Small intestine (tissue), 7 donors: ENCODE data around the gene FAM161A. TPM values are rescaled to one million over a fixed set of nuclear protein-coding genes. Genes with fewer than 3 reads are reported as not detected.
"Not testable (repeated sequence)": the region's sequence is repeated elsewhere in the genome, so short reads cannot be mapped to it uniquely, and the experiment has no call there.

Experiments
- DNase-seq, 2 donors: peaks; one replicate each; pipeline versions ENCODE4 v3.0.0 to v3.0.0-alpha.2; 2013
- FAIRE-seq: peaks from 2 replicates; lab custom pipeline; 2012; peaks lifted over from hg19 to GRCh38; lab: Jason Lieb, UNC
- H3K27ac ChIP-seq, 3 donors: one replicate each; pipeline ENCODE4 v1.5.1; 2013; ENCODE audit warnings: low read length in 2 of 3, mild to moderate bottlenecking in 2 of 3, control low read depth in 1 of 3, inconsistent platforms in 1 of 3, low read depth in 1 of 3, moderate library complexity in 1 of 3
- H3K27me3 ChIP-seq, 3 donors: one replicate each; pipeline ENCODE4 v1.6.1; 2013; ENCODE audit warnings: low read length in 3 of 3, inconsistent platforms in 1 of 3; ENCODE audit not compliant: control insufficient read depth in 3 of 3, insufficient read depth in 3 of 3
- H3K36me3 ChIP-seq, 3 donors: one replicate each; pipeline ENCODE4 v1.6.1; 2013; ENCODE audit warnings: low read length in 3 of 3, inconsistent platforms in 1 of 3, low read depth in 1 of 3, mild to moderate bottlenecking in 1 of 3, moderate library complexity in 1 of 3; ENCODE audit not compliant: control insufficient read depth in 3 of 3, insufficient read depth in 2 of 3
- H3K4me1 ChIP-seq, 3 donors: one replicate each; pipeline ENCODE4 v1.6.1; 2013; ENCODE audit warnings: low read length in 2 of 3, inconsistent platforms in 1 of 3, low read depth in 1 of 3, mild to moderate bottlenecking in 1 of 3, moderate library complexity in 1 of 3; ENCODE audit not compliant: control insufficient read depth in 3 of 3, insufficient read depth in 2 of 3
- H3K4me3 ChIP-seq, 3 donors: one replicate each; pipeline ENCODE4 v1.5.1; 2013; ENCODE audit warnings: low read length in 3 of 3, control low read depth in 1 of 3, inconsistent platforms in 1 of 3, low read depth in 1 of 3, mild to moderate bottlenecking in 1 of 3, moderate library complexity in 1 of 3
- H3K9me3 ChIP-seq, 2 donors: one replicate each; pipeline ENCODE4 v1.6.1; 2013; ENCODE audit warnings: low read depth in 1 of 2, low read length in 1 of 2; ENCODE audit not compliant: control insufficient read depth in 2 of 2, insufficient read depth in 1 of 2
- WGBS, 3 donors: extraction: QIAGEN DNeasy Blood & Tissue Kit; methylation state at CpG; one replicate each; pipeline ENCODE4 v1.1.7; 2013; 5-methylcytosine and 5-hydroxymethylcytosine counted together
- polyA plus RNA-seq, 4 donors: library from polyadenylated mRNA; stranded (reverse) in 3 of 4; unstranded in 1 of 4; fragments of 200-250 nt in 3 of 4; fragments of 120-200 nt in 1 of 4; gene quantifications; one replicate each; pipeline versions ENCODE4 v1.2.1 to v1.2.3, GENCODE V29; 2013
- donor health status: healthy with polysubstance abuse.
- donor health status: control.
- donor health status: control.
- donor health status: Bipolar disorder and iron deficiency.
- donor health status: healthy.

Gene FAM161A
- polyA plus RNA-seq, 4 donors = 0.22 to 6.8 (median 0.75) TPM

DNA sequence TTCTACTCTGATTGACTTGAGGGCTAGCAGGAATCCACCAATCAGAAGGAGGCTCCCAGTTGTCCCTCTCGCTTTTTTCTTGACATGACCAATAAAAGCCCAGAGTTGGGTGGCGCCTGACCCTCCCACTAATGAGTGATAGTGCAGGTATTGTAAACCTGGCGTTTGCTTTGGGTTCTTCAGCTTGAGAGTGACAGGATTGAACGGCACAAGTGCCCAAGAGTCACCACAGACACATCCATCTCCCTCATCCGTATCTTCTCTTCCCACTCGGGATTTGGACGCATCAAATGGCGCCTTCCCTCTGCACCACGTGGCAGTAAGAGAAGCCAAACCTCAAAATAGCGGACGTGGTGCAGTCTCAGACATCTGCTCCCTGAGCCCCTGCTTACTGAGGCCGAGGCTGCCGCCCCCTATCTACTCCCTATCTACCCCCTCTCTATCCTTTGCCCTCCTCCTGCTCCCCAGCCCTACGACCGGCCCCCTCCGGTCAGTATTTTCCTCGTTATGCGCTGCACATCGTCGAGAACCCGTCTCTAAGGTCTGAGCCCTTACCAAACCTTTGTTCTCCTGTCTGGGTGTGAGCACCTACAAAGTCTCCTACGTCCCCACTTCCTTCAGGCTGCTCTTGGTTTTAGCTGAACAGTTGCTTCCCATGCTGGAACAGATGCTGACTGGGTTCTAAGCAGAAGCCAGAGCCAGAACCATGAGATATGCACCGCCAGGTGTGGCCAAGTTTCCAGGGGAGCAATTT is 881 bp upstream of the FAM161A start:
- H3K36me3 ChIP-seq = no peaks in the 10 kb centered on the region
- WGBS, 3 donors = 1 to 3% (median 1%) methylated on average over 23 of the region's 23 CpGs
- H3K9me3 ChIP-seq = no peaks in the 10 kb centered on the region
- FAIRE-seq (no peak), DNase-seq (peak; percentile 96 to 98)
- no peaks in the 10 kb centered on the region for H3K27me3 ChIP-seq
- peak overlapping the region in 2 of 3 donors; percentile 61 to 86 for H3K27ac ChIP-seq
- peak overlapping the region in 2 of 3 donors; percentile 75 to 81 for H3K4me3 ChIP-seq
- peaks cover 0 to 3% (median 0%) of the 10 kb centered on the region in 3 donors for H3K4me1 ChIP-seq

DNA sequence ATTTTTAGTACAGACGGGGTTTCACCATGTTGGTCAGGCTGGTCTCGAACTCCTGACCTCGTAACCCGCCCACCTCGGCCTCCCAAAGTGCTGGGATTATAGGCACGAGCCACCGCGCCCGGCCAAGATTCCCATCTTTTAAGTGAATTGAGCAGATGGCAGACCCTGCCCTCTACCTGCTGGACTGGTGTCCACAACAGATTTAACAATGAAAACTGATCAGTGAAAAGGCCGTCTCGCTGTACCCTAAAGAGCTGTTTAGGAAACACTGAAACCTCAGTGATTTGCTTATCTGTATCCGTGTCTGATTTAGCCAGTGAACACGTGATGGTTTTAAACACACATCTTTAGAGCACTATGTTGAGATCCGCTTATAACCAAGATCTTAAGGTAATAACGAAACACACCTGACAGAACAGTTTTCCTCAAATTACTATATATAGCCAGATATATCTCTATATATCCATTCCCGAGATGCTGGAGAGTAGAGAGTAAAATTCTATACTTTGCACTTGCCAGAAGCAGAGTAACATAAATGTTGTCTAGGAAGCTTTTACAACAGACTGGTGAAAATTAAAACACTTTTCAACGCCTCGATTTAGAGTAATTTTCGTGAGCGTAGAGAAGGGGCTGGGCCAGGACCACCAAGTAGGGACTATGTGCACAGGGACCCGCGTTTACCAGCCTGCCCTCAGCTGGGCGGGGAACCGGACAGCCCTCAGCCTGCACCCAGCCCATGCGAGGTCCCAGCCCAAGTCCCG is 594 bp downstream of the FAM161A start:
- Histone ChIP-seq H3K4me1 (peaks cover 0 to 3% (median 0%) of the 10 kb centered on the region in 3 donors), H3K9me3 (no peaks in the 10 kb centered on the region), H3K36me3 (no peaks in the 10 kb centered on the region), H3K4me3 (peak overlapping the region; percentile 68 to 81 (median 75)), H3K27ac (peak overlapping the region; percentile 61 to 86 (median 86)), H3K27me3 (no peaks in the 10 kb centered on the region)
- no peak for FAIRE-seq
- DNase-seq = peak in 1 of 2 donors; percentile 10
- WGBS, 3 donors = 1 to 18% (median 11%) methylated on average over 26 of the region's 26 CpGs

DNA sequence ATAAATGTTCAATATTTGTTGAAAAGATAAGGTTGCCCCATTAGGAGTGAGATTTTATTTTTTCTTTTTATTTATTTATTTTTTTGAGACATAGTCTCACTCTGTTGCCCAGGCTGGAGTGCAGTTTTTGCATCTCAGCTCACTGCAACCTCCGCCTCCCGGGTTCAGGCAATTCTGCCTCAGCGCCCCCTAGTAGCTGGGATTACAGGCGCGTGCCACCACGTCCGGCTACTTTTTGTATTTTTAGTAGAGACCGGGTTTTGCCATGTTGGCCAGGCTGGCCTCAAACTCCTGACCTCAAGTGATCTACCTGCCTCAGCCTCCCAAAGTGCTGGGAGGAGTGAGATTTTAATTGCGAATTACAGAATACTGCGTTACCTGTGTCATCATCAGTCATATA is 2.6 kb downstream of the FAM161A start:
- not testable (repeated sequence) for H3K4me3 ChIP-seq, H3K4me1 ChIP-seq, H3K27me3 ChIP-seq, DNase-seq, H3K27ac ChIP-seq, H3K36me3 ChIP-seq, FAIRE-seq, H3K9me3 ChIP-seq
- 95 to 98% (median 95%) methylated on average over 10 of the region's 10 CpGs for WGBS, 3 donors

DNA sequence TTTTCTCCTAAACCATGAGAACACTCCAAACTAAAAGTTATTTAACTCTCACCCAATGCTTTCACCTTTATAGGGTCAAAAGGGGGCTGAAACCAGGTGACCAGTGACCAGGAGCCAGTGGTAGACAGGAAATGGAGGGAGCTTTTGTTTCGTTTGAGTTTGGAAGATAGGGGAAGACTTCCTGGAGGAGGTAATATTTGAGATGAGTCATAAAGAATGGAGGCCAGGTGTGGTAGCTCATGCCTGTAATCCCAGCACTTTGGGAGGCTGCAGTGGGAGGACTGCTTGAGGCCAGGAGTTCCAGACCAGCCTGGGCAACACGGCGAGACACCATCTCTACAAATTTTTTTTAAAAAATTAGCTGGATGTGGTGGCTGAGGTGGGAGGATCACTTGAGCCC is 8.5 kb downstream of the FAM161A start:
- Histone ChIP-seq H3K4me3 (no peak overlapping the region), H3K27me3 (no peaks in the 10 kb centered on the region), H3K4me1 (no peaks in the 10 kb centered on the region), H3K9me3 (no peaks in the 10 kb centered on the region), H3K27ac (no peak overlapping the region), H3K36me3 (peaks cover 0 to 7% (median 0%) of the 10 kb centered on the region in 3 donors)
- DNase-seq (no peak), FAIRE-seq (no peak)
- WGBS, 3 donors = 71 to 77% (median 77%) methylated on average over 3 of the region's 3 CpGs

DNA sequence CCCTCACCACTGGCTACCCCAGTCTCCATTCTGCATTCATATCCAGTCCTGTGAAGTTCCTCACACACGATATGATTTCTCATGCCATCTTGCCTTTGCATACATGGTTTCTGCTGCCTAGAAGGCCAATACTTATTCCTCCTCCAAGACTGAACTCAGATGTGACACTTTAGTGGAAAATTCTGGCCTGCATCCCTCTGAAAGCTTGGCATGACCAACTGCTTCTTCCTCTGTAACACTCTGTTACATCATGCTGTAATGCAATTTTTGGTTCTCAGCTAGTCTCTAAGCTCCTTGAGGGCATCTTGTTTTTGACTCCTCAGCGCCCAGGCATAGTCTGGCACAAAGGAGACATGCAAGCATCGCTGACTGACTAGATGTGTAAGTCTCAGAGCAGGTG is 12.6 kb downstream of the FAM161A start:
- no peaks in the 10 kb centered on the region for H3K9me3 ChIP-seq
- WGBS, 3 donors = 94 to 97% (median 95%) methylated on average over 3 of the region's 3 CpGs
- FAIRE-seq (no peak), DNase-seq (no peak)
- no peak overlapping the region for H3K4me3 ChIP-seq
- no peaks in the 10 kb centered on the region for H3K27me3 ChIP-seq
- no peak overlapping the region for H3K27ac ChIP-seq
- peaks cover 0 to 7% (median 0%) of the 10 kb centered on the region in 3 donors for H3K36me3 ChIP-seq
- H3K4me1 ChIP-seq = no peaks in the 10 kb centered on the region

DNA sequence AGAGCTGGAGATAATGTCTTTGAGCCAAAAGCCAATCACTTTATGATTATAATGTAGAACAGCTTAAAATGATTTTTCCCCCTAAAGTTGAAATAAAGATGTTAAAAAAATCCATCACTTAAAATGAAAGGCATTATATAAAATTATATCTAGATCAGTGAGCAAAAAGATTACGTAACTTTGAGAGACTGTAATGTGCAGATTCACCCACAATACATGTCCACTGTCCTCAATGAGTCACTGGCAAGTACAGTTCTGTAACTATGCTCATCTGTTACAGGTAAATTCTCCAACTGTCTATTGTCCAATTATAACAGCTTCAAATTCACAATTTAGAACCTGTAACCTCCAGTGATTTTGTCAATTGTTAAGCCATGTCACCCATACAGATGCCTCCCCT is 19.0 kb downstream of the FAM161A start:
- no peak for DNase-seq
- WGBS, 3 donors = 62 to 100% (median 89%) methylated on average over 1 of the region's 1 CpG
- Histone ChIP-seq H3K27me3 (no peaks in the 10 kb centered on the region), H3K27ac (no peak overlapping the region), H3K4me1 (no peaks in the 10 kb centered on the region), H3K9me3 (no peaks in the 10 kb centered on the region), H3K36me3 (peaks cover 0 to 5% (median 0%) of the 10 kb centered on the region in 3 donors), H3K4me3 (no peak overlapping the region)
- FAIRE-seq = no peak

DNA sequence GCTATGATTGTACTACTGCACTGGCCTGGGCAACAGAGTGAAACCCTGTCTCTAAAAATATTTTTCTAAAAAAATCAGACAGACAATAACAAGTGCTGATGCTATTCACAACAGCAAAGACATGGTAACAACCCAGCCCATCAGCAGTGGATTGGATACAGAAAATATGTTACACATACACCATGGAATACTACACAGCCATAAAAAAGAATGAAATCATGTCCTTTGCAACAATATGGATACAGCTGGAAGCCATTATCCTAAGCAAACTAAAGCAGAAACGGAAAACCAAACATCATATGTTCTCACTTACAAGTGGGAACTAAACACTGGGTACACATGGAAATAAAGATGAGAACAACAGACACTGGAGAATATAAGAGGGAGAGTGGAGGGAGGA is 19.9 kb downstream of the FAM161A start:
- Histone ChIP-seq H3K9me3 (no peaks in the 10 kb centered on the region), H3K36me3 (peaks cover 0 to 5% (median 0%) of the 10 kb centered on the region in 3 donors), H3K4me3 (no peak overlapping the region), H3K27me3 (no peaks in the 10 kb centered on the region), H3K4me1 (no peaks in the 10 kb centered on the region), H3K27ac (no peak overlapping the region)
- WGBS, 3 donors = 91 to 97% (median 93%) methylated on average over 1 of the region's 1 CpG
- no peak for FAIRE-seq
- no peak for DNase-seq

DNA sequence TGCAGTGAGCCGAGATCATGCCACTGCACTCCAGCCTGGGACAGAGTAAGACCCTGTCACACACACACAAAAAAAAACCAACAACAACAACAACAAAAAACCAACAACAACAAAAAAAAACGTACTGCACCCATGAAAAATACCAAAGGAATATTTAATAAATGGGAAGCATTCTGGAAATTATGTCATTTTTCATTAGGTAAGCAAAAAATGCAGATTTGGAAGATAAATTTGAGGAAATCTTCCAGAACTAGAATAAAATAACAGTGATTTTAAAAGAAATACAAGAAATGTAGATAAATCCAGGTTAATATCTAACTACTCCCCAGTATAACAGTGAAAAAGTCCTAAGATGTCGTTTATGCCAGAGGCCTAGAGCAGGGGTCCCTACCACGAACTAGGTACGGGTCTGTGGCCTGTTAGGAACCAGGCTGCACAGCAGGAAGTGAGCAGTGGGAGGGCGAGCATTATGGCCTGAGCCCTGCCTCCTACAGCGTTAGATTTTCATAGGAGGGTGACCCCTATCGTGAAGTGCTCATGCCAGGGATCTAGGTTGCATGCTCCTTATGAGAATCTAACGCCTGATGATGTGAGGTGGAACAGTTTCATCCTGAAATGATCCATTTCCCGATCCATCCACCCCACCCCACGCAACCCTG is 21.5 kb downstream of the FAM161A start:
- H3K27ac ChIP-seq = no peak overlapping the region
- H3K4me3 ChIP-seq = no peak overlapping the region
- no peaks in the 10 kb centered on the region for H3K27me3 ChIP-seq
- H3K9me3 ChIP-seq = no peaks in the 10 kb centered on the region
- peaks cover 0 to 5% (median 0%) of the 10 kb centered on the region in 3 donors for H3K36me3 ChIP-seq
- H3K4me1 ChIP-seq = no peaks in the 10 kb centered on the region
- DNase-seq (no peak), FAIRE-seq (no peak)
- 84 to 86% (median 85%) methylated on average over 11 of the region's 11 CpGs for WGBS, 3 donors
